PC-9 (cell line): ENCODE results near the gene LDAH. TPM values are rescaled to one million over a fixed set of nuclear protein-coding genes. Genes with fewer than 3 reads are reported as not detected.

Experiments
- BruUV-seq: library from RNA; stranded (reverse); fragments of 400-500 nt; replicated peaks from 2 replicates; lab custom pipeline; 2021; lab: Mats Ljungman, UMichigan
- CTCF ChIA-PET: fragments of 300-600 bp; sonication (Branson Sonifier 250); formaldehyde crosslinking; loops from one replicate; lab custom pipeline; 2022; ENCODE audit warnings: antibody characterized with exemption; lab: Charles Lee
- POLR2A ChIA-PET: fragments of 300-600 bp; sonication (Branson Sonifier 250); formaldehyde crosslinking; loops from one replicate; lab custom pipeline; 2022; ENCODE audit warnings: antibody characterized with exemption; ENCODE audit not compliant: unreplicated experiment; lab: Charles Lee
- DNase-seq, 2 experiments: peaks; one replicate each; pipeline versions ENCODE4 v3.0.0 to v3.0.0-alpha.2; 2015 to 2022; ENCODE audit warnings: mixed read lengths in 1 of 2
- H2AFZ ChIP-seq: fragments of 200-600 bp; sonication (generic); 2 replicates; pipeline ENCODE4 v1.8.1; 2017; ENCODE audit warnings: antibody characterized with exemption
- H3F3A ChIP-seq: fragments of 200-600 bp; sonication (generic); 2 replicates; pipeline ENCODE4 v1.8.1; 2017; ENCODE audit warnings: antibody characterized with exemption, mild to moderate bottlenecking, low read depth; ENCODE audit not compliant: insufficient read depth
- H3K27ac ChIP-seq: fragments of 200-600 bp; sonication (generic); 2 replicates; pipeline ENCODE4 v1.6.1; 2016; ENCODE audit warnings: mixed run types
- H3K27me3 ChIP-seq: fragments of 200-600 bp; sonication (generic); 2 replicates; pipeline ENCODE4 v1.6.1; 2016; ENCODE audit warnings: low read depth, mixed run types; ENCODE audit not compliant: insufficient read depth
- H3K36me3 ChIP-seq: fragments of 200-600 bp; sonication (generic); 2 replicates; pipeline ENCODE4 v1.6.1; 2016; ENCODE audit warnings: low read depth, mixed run types
- H3K4me1 ChIP-seq: fragments of 200-600 bp; sonication (generic); replicated peaks from 2 replicates; pipeline ENCODE4 v1.6.1; 2016; ENCODE audit warnings: mixed run types; ENCODE audit not compliant: insufficient read depth
- H3K4me2 ChIP-seq: fragments of 200-600 bp; sonication (generic); 2 replicates; pipeline ENCODE4 v1.6.1; 2017; ENCODE audit warnings: mixed run types
- H3K4me3 ChIP-seq: fragments of 200-600 bp; sonication (generic); 2 replicates; pipeline ENCODE4 v1.6.1; 2016; ENCODE audit warnings: mixed run types
- H3K79me2 ChIP-seq: fragments of 200-600 bp; sonication (generic); 2 replicates; pipeline ENCODE4 v1.6.1; 2017; ENCODE audit warnings: low read depth, mixed run types
- H3K9me2 ChIP-seq: fragments of 200-600 bp; sonication (generic); 2 replicates; pipeline ENCODE4 v1.8.1; 2017; ENCODE audit warnings: mild to moderate bottlenecking; ENCODE audit not compliant: insufficient read depth
- H3K9me3 ChIP-seq: fragments of 200-600 bp; sonication (generic); 2 replicates; pipeline ENCODE4 v1.8.1; 2016; ENCODE audit warnings: low read depth; ENCODE audit not compliant: insufficient read depth
- H4K20me1 ChIP-seq: fragments of 200-600 bp; sonication (generic); 2 replicates; pipeline ENCODE4 v1.8.1; 2017; ENCODE audit not compliant: insufficient read depth
- CTCF ChIP-seq: fragments of 200-600 bp; sonication (generic); conservative IDR thresholded peaks from 2 replicates; pipeline ENCODE4 v1.6.1; 2017; ENCODE audit warnings: mixed run types, antibody characterized with exemption, mild to moderate bottlenecking, moderate library complexity
- EZH2 ChIP-seq: fragments of 200-600 bp; sonication (generic); IDR thresholded peaks from 2 replicates; pipeline ENCODE4 v1.8.0; 2017; ENCODE audit warnings: antibody characterized with exemption, low read depth
- intact Hi-C: fragments of 100-400 bp; cut with micrococcal nuclease; formaldehyde crosslinking; loops from one replicate; pipeline ENCODE4 v1.10.0; 2022; ENCODE audit not compliant: unreplicated experiment
- total RNA-seq: library from RNA; stranded (reverse); gene quantifications from 2 replicates; pipeline ENCODE4 v1.2.3, GENCODE V29; 2021

Gene LDAH
- total RNA-seq, 1 experiment from 2014 or later: 18.3 TPM

- H4K20me1 ChIP-seq: no peaks in the 10 kb centered on the region
- H3K4me1 ChIP-seq: peaks cover 2% of the 10 kb centered on the region
- H3K36me3 ChIP-seq: no peaks in the 10 kb centered on the region
- no peaks in the 10 kb centered on the region for H3K9me3 ChIP-seq
- BruUV-seq: no TSS peak
- no peak for DNase-seq
- H3K9me2 ChIP-seq: no peaks in the 10 kb centered on the region
- H3K4me3 ChIP-seq: no peak within 1 kb of the TSS
- TF ChIP-seq EZH2: no peak
- no peak for TF ChIP-seq CTCF
- H3K4me2 ChIP-seq: no peak within 1 kb of the TSS
- 0 out of 2 replicates have a peak, but pooled peaks cover 14% of the 10 kb centered on the region for H3K27me3 ChIP-seq
- POLR2A ChIA-PET: no interaction called here
- no peak within 1 kb of the TSS for H3K27ac ChIP-seq
- CTCF ChIA-PET: no interaction called here
- intact Hi-C loops: no loop called here
- H3K79me2 ChIP-seq: no peaks in the 10 kb centered on the region
- H2AFZ ChIP-seq: no peak within 1 kb of the TSS
- no peaks in the 10 kb centered on the region for H3F3A ChIP-seq
These were observed 156.4 kb downstream of the LDAH start, which contains the start of gene GDF7 for GRCh38 chr2:20666304-20667150. TSS of gene GDF7 (plus strand) at chr2:20667144. CDS start at chr2:20667240, 96 bp downstream.

GRCh38 chr2:20666005-20666303 is 156.9 kb downstream of the LDAH start:
- no peaks in the 10 kb centered on the region; the same call in 1 of the 2 replicates for H3F3A ChIP-seq
- DNase-seq: no peak
- no peaks in the 10 kb centered on the region for H4K20me1 ChIP-seq
- no peaks in the 10 kb centered on the region for H3K9me2 ChIP-seq
- ChIA-PET CTCF (no interaction called here), POLR2A (no interaction called here)
- no peaks in the 10 kb centered on the region for H3K36me3 ChIP-seq
- no peak overlapping the region for H3K4me2 ChIP-seq
- H3K27ac ChIP-seq: no peak overlapping the region
- TF ChIP-seq CTCF (no peak), EZH2 (no peak)
- H3K27me3 ChIP-seq: 0 out of 2 replicates have a peak, but pooled peaks cover 14% of the 10 kb centered on the region
- no peaks in the 10 kb centered on the region for H3K9me3 ChIP-seq
- H2AFZ ChIP-seq: no peak overlapping the region
- H3K4me3 ChIP-seq: no peak overlapping the region
- intact Hi-C loops: no loop called here
- no TSS peak for BruUV-seq
- no peaks in the 10 kb centered on the region for H3K79me2 ChIP-seq
- H3K4me1 ChIP-seq: peaks cover 8% of the 10 kb centered on the region

GRCh38 chr2:20665243-20666004 is 157.5 kb downstream of the LDAH start:
- Histone ChIP-seq H3K9me2 (no peaks in the 10 kb centered on the region), H3K9me3 (no peaks in the 10 kb centered on the region), H3F3A (no peaks in the 10 kb centered on the region; the same call in 1 of the 2 replicates), H3K4me2 (no peak overlapping the region), H3K27ac (no peak overlapping the region), H3K36me3 (no peaks in the 10 kb centered on the region), H3K4me1 (peaks cover 13% of the 10 kb centered on the region), H3K27me3 (0 out of 2 replicates have a peak, but pooled peaks cover 14% of the 10 kb centered on the region), H3K79me2 (no peaks in the 10 kb centered on the region), H4K20me1 (no peaks in the 10 kb centered on the region), H2AFZ (no peak overlapping the region), H3K4me3 (no peak overlapping the region)
- no TSS peak for BruUV-seq
- ChIA-PET POLR2A (no interaction called here), CTCF (no interaction called here)
- intact Hi-C loops: no loop called here
- no peak for TF ChIP-seq EZH2
- TF ChIP-seq CTCF: no peak
- no peak for DNase-seq
